HL-60/S4 treated with retinoic acid at 250 ng/mL for 4 days and 3 days (cell line): ENCODE measurements around the gene RIPPLY2.

Source experiments
- in situ Hi-C: fragments of 300-500 bp; cut with MboI; formaldehyde crosslinking; loops from 2 replicates; pipeline ENCODE4 v1.7.0; 2022; ENCODE audit warnings: low sequenced_read_pairs

The RIPPLY2 gene

DNA sequence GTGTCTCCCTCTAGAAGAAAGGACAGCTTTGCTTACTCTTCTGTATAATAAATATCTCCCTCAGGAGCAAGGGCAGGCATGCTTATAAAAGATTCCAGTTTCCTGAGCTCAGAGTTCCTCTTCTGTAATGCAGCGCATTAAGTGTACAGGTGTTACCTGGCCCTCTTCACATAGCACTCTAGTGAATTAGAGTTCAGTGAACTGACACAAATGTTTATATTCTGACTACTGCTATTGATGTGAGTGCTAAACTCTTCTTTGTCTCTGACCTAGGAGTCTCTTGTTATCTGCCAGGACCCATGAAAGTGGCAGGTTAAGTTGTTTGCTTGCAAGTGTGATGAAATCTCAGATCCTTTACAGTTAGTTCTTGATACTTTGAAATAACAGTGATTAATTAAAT is 39.9 kb downstream of the RIPPLY2 start:
- in situ Hi-C loops = loop anchor here (25.0 kb wide), 1 partner anchor 319 kb away; no protein-coding TSS in a partner anchor

- in situ Hi-C loops = loop anchor here (25.0 kb wide), 1 partner anchor 315 kb away; no protein-coding TSS in a partner anchor
These were observed 43.9 kb downstream of the RIPPLY2 start for GRCh38 chr6:83897094-83897493.

GRCh38 chr6:83901624-83902023 is 48.5 kb downstream of the RIPPLY2 start:
- in situ Hi-C loops = no loop called here

- in situ Hi-C loops = no loop called here
These were observed 51.2 kb downstream of the RIPPLY2 start for GRCh38 chr6:83904395-83904794.

GRCh38 chr6:83905648-83906047 is 52.5 kb downstream of the RIPPLY2 start:
- in situ Hi-C loops = no loop called here
